ENCODE data around the gene CPXM2. TPM values are rescaled to one million over a fixed set of nuclear protein-coding genes. Genes with fewer than 3 reads are reported as not detected.

CPXM2 gene
- total and polyA plus RNA-seq, 10 of the 15 experiments (the other 5 are each of a cell fraction or from before 2014, with no cell fraction given), result 0.08 to 1.1 (median 0.58) TPM

- Histone ChIP-seq H3K36me3 (ENCODE audit: control insufficient read depth in 2 of 2, insufficient read depth in 2 of 2, low read length in 1 of 2) (no peaks in the 10 kb centered on the region), H3K4me1 (ENCODE audit: control insufficient read depth, insufficient read depth, low read length) (no peaks in the 10 kb centered on the region), H2AFZ (ENCODE audit: control insufficient read depth, low read depth, low read length) (no peak overlapping the region), H3K9me3 (replicated peaks; ENCODE audit: control insufficient read depth, insufficient read depth, low read length) (no peaks in the 10 kb centered on the region), H3K4me3 (no peak overlapping the region), H3K9ac (ENCODE audit: control insufficient read depth, insufficient read depth, low read length) (no peak overlapping the region), H3K4me2 (ENCODE audit: control insufficient read depth, insufficient read depth) (no peak overlapping the region), H4K20me1 (ENCODE audit: control insufficient read depth, insufficient read depth) (no peaks in the 10 kb centered on the region), H3K27ac (ENCODE audit: control insufficient read depth, insufficient read depth) (no peak overlapping the region), H3K27me3 (replicated peaks in 1 of 2; ENCODE audit: control insufficient read depth in 2 of 2, insufficient read depth in 2 of 2, low read length in 1 of 2) (peaks cover 0 to 4% of the 10 kb centered on the region in 2 experiments; a peak in 1 of 4 replicates), H3K79me2 (ENCODE audit: control insufficient read depth, insufficient read depth, low read length) (no peaks in the 10 kb centered on the region)
- SMC1A ChIA-PET (ENCODE audit: uncharacterized antibody, unreplicated experiment), result interaction anchor here (0.9 to 2.2 kb wide), 3 partner anchors 22 to 58 kb away, joined by 3 to 5 read pairs (median 5); no protein-coding TSS in a partner anchor
- DNase-seq (ENCODE audit: low read depth, low spot score), result no peak
- POLR2A ChIA-PET, result no interaction called here
- in situ Hi-C loops (cut with MboI) (no loop called here), intact Hi-C loops (cut with micrococcal nuclease; ENCODE audit: unreplicated experiment) (no loop called here)
- 50% methylated on average over 7 of the region's 7 CpGs for WGBS (ENCODE audit: insufficient coverage, insufficient replicate concordance, low lambda C conversion rate, missing lambda C conversion rate)
- TF ChIP-seq DPF2 (IDR thresholded peaks at IDR 0.05), result no peak
- TF ChIP-seq POLR2AphosphoS2 (IDR thresholded peaks at IDR 0.05; ENCODE audit: low read depth, low read length), result no peak
- TF ChIP-seq EP300 (IDR thresholded peaks at IDR 0.05; ENCODE audit: borderline replicate concordance in 1 of 2, control insufficient read depth in 1 of 2, low read depth in 2 of 2, low read length in 2 of 2), result no peak
- RAD21 ChIA-PET (ENCODE audit: unreplicated experiment), result interaction anchor here (0.7 kb wide), 1 partner anchor 112 kb away, joined by 3 read pairs; no protein-coding TSS in a partner anchor
- ATAC-seq, result no peak
- CTCF ChIA-PET, result interaction anchor here (1.1 kb wide), 1 partner anchor 29 kb away, joined by 3 read pairs; no protein-coding TSS in a partner anchor
- no TSS peak for BruUV-seq (replicated peaks)
- FAIRE-seq, result no peak
Measured at GRCh38 chr10:123800821-123801220, 90.8 kb downstream of the CPXM2 start.

DNA sequence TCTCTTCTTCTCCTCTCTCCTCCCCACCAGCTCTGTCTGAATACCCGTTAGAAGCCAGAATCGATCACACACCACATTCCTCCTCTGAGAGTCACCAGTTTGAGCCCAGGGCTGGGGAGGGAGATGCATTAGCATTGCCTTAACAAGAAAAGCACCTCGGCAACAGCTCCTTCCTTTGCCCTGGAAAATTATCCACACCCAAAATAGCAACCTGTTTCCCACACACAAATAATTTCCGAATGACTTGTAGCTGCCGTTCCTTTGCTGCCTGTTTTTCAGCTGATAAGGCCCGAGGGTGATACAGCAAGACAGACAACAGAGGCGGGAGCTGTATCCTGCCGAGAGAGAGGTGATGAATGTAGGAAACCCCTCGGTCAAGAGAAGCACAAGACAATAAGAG lies 91.3 kb downstream of the CPXM2 start:
- 0% methylated on average over 9 of the region's 9 CpGs for WGBS (ENCODE audit: insufficient coverage, insufficient replicate concordance, low lambda C conversion rate, missing lambda C conversion rate)
- H3K4me2 ChIP-seq (ENCODE audit: control insufficient read depth, insufficient read depth), result no peak overlapping the region
- FAIRE-seq, result no peak
- no peaks in the 10 kb centered on the region for H3K36me3 ChIP-seq (ENCODE audit: control insufficient read depth in 2 of 2, insufficient read depth in 2 of 2, low read length in 1 of 2)
- in situ Hi-C loops (cut with MboI) (no loop called here), intact Hi-C loops (cut with micrococcal nuclease; ENCODE audit: unreplicated experiment) (no loop called here)
- no peak for ATAC-seq
- peaks cover 0 to 4% of the 10 kb centered on the region in 2 experiments; a peak in 1 of 4 replicates for H3K27me3 ChIP-seq (replicated peaks in 1 of 2; ENCODE audit: control insufficient read depth in 2 of 2, insufficient read depth in 2 of 2, low read length in 1 of 2)
- no peaks in the 10 kb centered on the region for H3K79me2 ChIP-seq (ENCODE audit: control insufficient read depth, insufficient read depth, low read length)
- ChIA-PET POLR2A (interaction anchor here (0.7 kb wide), 1 partner anchor 92 kb away, joined by 3 read pairs; no protein-coding TSS in a partner anchor), CTCF (interaction anchor here (1.1 kb wide), 1 partner anchor 30 kb away, joined by 3 read pairs; no protein-coding TSS in a partner anchor), RAD21 (ENCODE audit: unreplicated experiment) (interaction anchor here (0.7 to 1.5 kb wide), 2 partner anchors 15 to 112 kb away, joined by 3 to 4 read pairs; no protein-coding TSS in a partner anchor), SMC1A (ENCODE audit: uncharacterized antibody, unreplicated experiment) (interaction anchor here (0.7 to 2.2 kb wide), 4 partner anchors 22 to 58 kb away, joined by 3 to 5 read pairs (median 4); no protein-coding TSS in a partner anchor)
- no peak overlapping the region for H3K9ac ChIP-seq (ENCODE audit: control insufficient read depth, insufficient read depth, low read length)
- no TSS peak for BruUV-seq (replicated peaks)
- no peaks in the 10 kb centered on the region for H3K4me1 ChIP-seq (ENCODE audit: control insufficient read depth, insufficient read depth, low read length)
- no peaks in the 10 kb centered on the region for H3K9me3 ChIP-seq (replicated peaks; ENCODE audit: control insufficient read depth, insufficient read depth, low read length)
- DNase-seq (ENCODE audit: low read depth, low spot score), result no peak
- H3K4me3 ChIP-seq, result no peak overlapping the region
- no peaks in the 10 kb centered on the region for H4K20me1 ChIP-seq (ENCODE audit: control insufficient read depth, insufficient read depth)
- H3K27ac ChIP-seq (ENCODE audit: control insufficient read depth, insufficient read depth), result no peak overlapping the region
- H2AFZ ChIP-seq (ENCODE audit: control insufficient read depth, low read depth, low read length), result no peak overlapping the region
- no peak for TF ChIP-seq MYB (IDR thresholded peaks at IDR 0.05; ENCODE audit: borderline replicate concordance, low read depth, low read length)
- TF ChIP-seq MTA3 (IDR thresholded peaks at IDR 0.05; ENCODE audit: borderline replicate concordance, low read length), result no peak
- no peak for TF ChIP-seq NBN (IDR thresholded peaks at IDR 0.05)
- TF ChIP-seq BACH1 (IDR thresholded peaks at IDR 0.05; ENCODE audit: borderline replicate concordance), result no peak
- TF ChIP-seq NR2C1 (IDR thresholded peaks at IDR 0.05), result no peak
- TF ChIP-seq TCF12 (IDR thresholded peaks at IDR 0.05; ENCODE audit: low read depth, low read length), result no peak
- no peak for TF ChIP-seq ZNF592 (IDR thresholded peaks at IDR 0.05)
- no peak for TF ChIP-seq MYC (IDR thresholded peaks at IDR 0.05; ENCODE audit: insufficient read depth, insufficient read length, insufficient replicate concordance, low read length, severe bottlenecking)
- TF ChIP-seq ZZZ3 (IDR thresholded peaks at IDR 0.05; ENCODE audit: control insufficient read depth, insufficient read length, low read depth), result no peak
- TF ChIP-seq SMARCA5 (IDR thresholded peaks at IDR 0.05), result no peak
- no peak for TF ChIP-seq EED (IDR thresholded peaks at IDR 0.05; ENCODE audit: low read depth)
- no peak for TF ChIP-seq CHD2 (IDR thresholded peaks at IDR 0.05; ENCODE audit: borderline replicate concordance, low read depth, low read length)
